Measurements from ENCODE around the gene CRK. TPM values are rescaled to one million over a fixed set of nuclear protein-coding genes. Genes with fewer than 3 reads are reported as not detected.
A peak's percentile ranks its signal among the peaks of the same experiment; 100 is the strongest.

CRK gene
- total RNA-seq: 10 to 100 TPM; 48.3 to 76.0 TPM

GRCh38 chr17:1455797-1456599 lies at the start of gene CRK:
Gene CRK, minus strand, starts transcription at chr17:1456232. Its CDS starts 115 bp downstream, at chr17:1456117.
- H3K4me3 ChIP-seq: peak within 1 kb of the TSS; percentile 96
- H3K27me3 ChIP-seq (replicated peaks; ENCODE audit: insufficient read depth): no peaks in the 10 kb centered on the region
- H3K4me1 ChIP-seq (ENCODE audit: control insufficient read depth in 1 of 2, low read depth in 2 of 2): peaks cover 30 to 62% of the 10 kb centered on the region in 2 donors
- peak within 1 kb of the TSS; percentile 98 to 99 for H3K27ac ChIP-seq
- H3K36me3 ChIP-seq: no peaks in the 10 kb centered on the region
- TF ChIP-seq CTCF (IDR thresholded peaks at IDR 0.05): no peak
- no peaks in the 10 kb centered on the region for H3K9me3 ChIP-seq
- ATAC-seq (ENCODE audit: insufficient number of reproducible peaks, low FRiP score, low read depth) (peak; percentile 66), DNase-seq (ENCODE audit: low spot score) (peak; percentile 73)

- DNase-seq (ENCODE audit: low spot score) (no peak), ATAC-seq (ENCODE audit: insufficient number of reproducible peaks, low FRiP score, low read depth) (no peak)
- H3K4me1 ChIP-seq (ENCODE audit: control insufficient read depth in 1 of 2, low read depth in 2 of 2): peaks cover 1 to 2% of the 10 kb centered on the region in 2 donors
- H3K9me3 ChIP-seq: no peaks in the 10 kb centered on the region
- no peaks in the 10 kb centered on the region for H3K27me3 ChIP-seq (replicated peaks; ENCODE audit: insufficient read depth)
- TF ChIP-seq CTCF (IDR thresholded peaks at IDR 0.05): no peak
- H3K36me3 ChIP-seq: peaks cover 42% of the 10 kb centered on the region
- H3K4me3 ChIP-seq: no peak overlapping the region
- H3K27ac ChIP-seq: no peak overlapping the region
These were observed 49.6 kb upstream of the CRK start for GRCh38 chr17:1505586-1505985.

GRCh38 chr17:1504866-1505265 lies 48.8 kb upstream of the CRK start:
- Histone ChIP-seq H3K4me3 (no peak overlapping the region), H3K27me3 (replicated peaks; ENCODE audit: insufficient read depth) (no peaks in the 10 kb centered on the region), H3K27ac (no peak overlapping the region), H3K9me3 (no peaks in the 10 kb centered on the region), H3K36me3 (peaks cover 41% of the 10 kb centered on the region), H3K4me1 (ENCODE audit: control insufficient read depth in 1 of 2, low read depth in 2 of 2) (no peaks in the 10 kb centered on the region)
- no peak for TF ChIP-seq CTCF (IDR thresholded peaks at IDR 0.05)
- ATAC-seq (ENCODE audit: insufficient number of reproducible peaks, low FRiP score, low read depth) (no peak), DNase-seq (ENCODE audit: low spot score) (no peak)

GRCh38 chr17:1503699-1504098 lies 47.7 kb upstream of the CRK start:
- H3K27me3 ChIP-seq (replicated peaks; ENCODE audit: insufficient read depth): no peaks in the 10 kb centered on the region
- H3K4me3 ChIP-seq: no peak overlapping the region
- H3K9me3 ChIP-seq: no peaks in the 10 kb centered on the region
- TF ChIP-seq CTCF (IDR thresholded peaks at IDR 0.05): no peak
- H3K36me3 ChIP-seq: peaks cover 32% of the 10 kb centered on the region
- DNase-seq (ENCODE audit: low spot score) (no peak), ATAC-seq (ENCODE audit: insufficient number of reproducible peaks, low FRiP score, low read depth) (no peak)
- no peaks in the 10 kb centered on the region for H3K4me1 ChIP-seq (ENCODE audit: control insufficient read depth in 1 of 2, low read depth in 2 of 2)
- H3K27ac ChIP-seq: no peak overlapping the region

GRCh38 chr17:1498869-1499268 lies 42.8 kb upstream of the CRK start:
- no peaks in the 10 kb centered on the region for H3K9me3 ChIP-seq
- H3K4me1 ChIP-seq (ENCODE audit: control insufficient read depth in 1 of 2, low read depth in 2 of 2): peaks cover 16 to 25% of the 10 kb centered on the region in 2 donors
- H3K36me3 ChIP-seq: peaks cover 27% of the 10 kb centered on the region
- H3K4me3 ChIP-seq: no peak overlapping the region
- no peak for TF ChIP-seq CTCF (IDR thresholded peaks at IDR 0.05)
- H3K27ac ChIP-seq: no peak overlapping the region
- no peaks in the 10 kb centered on the region for H3K27me3 ChIP-seq (replicated peaks; ENCODE audit: insufficient read depth)
- ATAC-seq (ENCODE audit: insufficient number of reproducible peaks, low FRiP score, low read depth) (no peak), DNase-seq (ENCODE audit: low spot score) (no peak)

Measured in thoracic aorta (tissue), 2 donors.